ENCODE measurements around the gene MID1IP1.

The MID1IP1 gene

GRCh38 chrX:38799995-38800580 lies 1.2 kb upstream of the MID1IP1 start:
- Histone ChIP-seq H3K4me3 (ENCODE audit: insufficient read depth, low read depth, low read length, poor library complexity, severe bottlenecking) (no peak overlapping the region), H3K27me3 (replicated peaks; ENCODE audit: control insufficient read depth, insufficient read depth, low read length, poor library complexity, severe bottlenecking) (no peaks in the 10 kb centered on the region), H3K27ac (ENCODE audit: insufficient read depth, low read length, poor library complexity, severe bottlenecking) (no peak overlapping the region), H3K36me3 (ENCODE audit: control insufficient read depth, insufficient read depth, low read length) (no peaks in the 10 kb centered on the region), H3K4me1 (ENCODE audit: control insufficient read depth, insufficient read depth, low read length, poor library complexity, severe bottlenecking) (no peaks in the 10 kb centered on the region), H3K9me3 (ENCODE audit: control insufficient read depth, low read length) (no peaks in the 10 kb centered on the region)
- DNase-seq: no peak

- DNase-seq: no peak
- no peaks in the 10 kb centered on the region for H3K36me3 ChIP-seq (ENCODE audit: control insufficient read depth, insufficient read depth, low read length)
- peak overlapping the region; percentile 70 for H3K4me3 ChIP-seq (ENCODE audit: insufficient read depth, low read depth, low read length, poor library complexity, severe bottlenecking)
- H3K27me3 ChIP-seq (replicated peaks; ENCODE audit: control insufficient read depth, insufficient read depth, low read length, poor library complexity, severe bottlenecking): no peaks in the 10 kb centered on the region
- H3K27ac ChIP-seq (ENCODE audit: insufficient read depth, low read length, poor library complexity, severe bottlenecking): peak overlapping the region; percentile 84
- H3K9me3 ChIP-seq (ENCODE audit: control insufficient read depth, low read length): no peaks in the 10 kb centered on the region
- peaks cover 5% of the 10 kb centered on the region for H3K4me1 ChIP-seq (ENCODE audit: control insufficient read depth, insufficient read depth, low read length, poor library complexity, severe bottlenecking)
These were observed 2.0 kb downstream of the MID1IP1 start for GRCh38 chrX:38803243-38803587.

DNA sequence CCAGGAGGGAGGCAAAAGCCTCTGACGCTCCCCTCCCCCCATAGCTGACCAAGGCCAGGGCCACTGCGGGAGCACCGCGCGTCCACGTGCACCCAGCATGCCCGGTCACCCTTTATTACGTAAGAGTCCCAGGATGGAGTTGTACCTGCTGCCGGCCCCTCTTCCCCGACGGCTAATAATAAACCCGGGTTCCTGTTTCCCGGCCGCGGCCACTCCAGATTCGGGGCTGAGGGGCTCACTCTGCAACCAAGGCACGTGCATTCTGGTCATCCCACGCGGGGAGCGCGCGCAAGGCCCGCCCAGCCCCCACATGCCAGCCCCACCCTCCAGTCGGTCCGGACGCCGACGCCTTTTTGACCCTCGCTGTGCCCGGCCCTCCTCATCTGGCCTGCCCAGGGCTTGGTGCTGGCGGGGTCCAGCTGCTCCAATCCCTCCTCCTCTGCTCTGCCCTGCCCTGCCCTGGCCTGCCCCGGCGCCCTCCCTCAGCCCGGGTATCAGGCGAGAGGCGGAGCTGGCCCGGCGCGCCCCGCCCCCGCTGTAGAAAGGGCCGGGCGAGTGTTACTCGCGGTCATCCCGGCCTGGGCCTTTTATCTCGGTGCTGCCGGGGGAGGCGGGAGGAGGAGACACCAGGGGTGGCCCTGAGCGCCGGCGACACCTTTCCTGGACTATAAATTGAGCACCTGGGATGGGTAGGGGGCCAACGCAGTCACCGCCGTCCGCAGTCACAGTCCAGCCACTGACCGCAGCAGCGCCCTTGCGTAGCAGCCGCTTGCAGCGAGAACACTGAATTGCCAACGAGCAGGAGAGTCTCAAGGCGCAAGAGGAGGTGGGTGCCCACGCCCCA lies 2.6 kb downstream of the MID1IP1 start:
- Histone ChIP-seq H3K4me3 (ENCODE audit: insufficient read depth, low read depth, low read length, poor library complexity, severe bottlenecking) (peak overlapping the region; percentile 70), H3K9me3 (ENCODE audit: control insufficient read depth, low read length) (no peaks in the 10 kb centered on the region), H3K27ac (ENCODE audit: insufficient read depth, low read length, poor library complexity, severe bottlenecking) (peak overlapping the region; percentile 84), H3K36me3 (ENCODE audit: control insufficient read depth, insufficient read depth, low read length) (no peaks in the 10 kb centered on the region), H3K27me3 (replicated peaks; ENCODE audit: control insufficient read depth, insufficient read depth, low read length, poor library complexity, severe bottlenecking) (no peaks in the 10 kb centered on the region), H3K4me1 (ENCODE audit: control insufficient read depth, insufficient read depth, low read length, poor library complexity, severe bottlenecking) (peaks cover 8% of the 10 kb centered on the region)
- DNase-seq: peak; percentile 39 to 64 (median 49)

DNA sequence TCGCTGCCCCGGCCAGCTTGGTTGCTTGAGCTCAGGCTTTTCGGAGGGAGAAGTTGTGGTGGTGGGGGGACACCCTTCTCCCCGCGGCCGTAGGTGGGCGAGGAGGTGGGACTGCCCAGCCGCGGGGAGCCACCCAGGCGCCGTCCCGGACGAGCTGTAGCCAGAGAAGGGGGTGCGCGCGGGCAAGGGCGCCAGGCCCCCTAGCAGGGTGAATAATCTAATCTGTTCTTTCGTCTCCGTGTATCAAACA lies 3.1 kb downstream of the MID1IP1 start:
- Histone ChIP-seq H3K4me3 (ENCODE audit: insufficient read depth, low read depth, low read length, poor library complexity, severe bottlenecking) (peak overlapping the region; percentile 70), H3K4me1 (ENCODE audit: control insufficient read depth, insufficient read depth, low read length, poor library complexity, severe bottlenecking) (peaks cover 8% of the 10 kb centered on the region), H3K27ac (ENCODE audit: insufficient read depth, low read length, poor library complexity, severe bottlenecking) (peak overlapping the region; percentile 84), H3K36me3 (ENCODE audit: control insufficient read depth, insufficient read depth, low read length) (no peaks in the 10 kb centered on the region), H3K27me3 (replicated peaks; ENCODE audit: control insufficient read depth, insufficient read depth, low read length, poor library complexity, severe bottlenecking) (no peaks in the 10 kb centered on the region), H3K9me3 (ENCODE audit: control insufficient read depth, low read length) (no peaks in the 10 kb centered on the region)
- DNase-seq: no peak

DNA sequence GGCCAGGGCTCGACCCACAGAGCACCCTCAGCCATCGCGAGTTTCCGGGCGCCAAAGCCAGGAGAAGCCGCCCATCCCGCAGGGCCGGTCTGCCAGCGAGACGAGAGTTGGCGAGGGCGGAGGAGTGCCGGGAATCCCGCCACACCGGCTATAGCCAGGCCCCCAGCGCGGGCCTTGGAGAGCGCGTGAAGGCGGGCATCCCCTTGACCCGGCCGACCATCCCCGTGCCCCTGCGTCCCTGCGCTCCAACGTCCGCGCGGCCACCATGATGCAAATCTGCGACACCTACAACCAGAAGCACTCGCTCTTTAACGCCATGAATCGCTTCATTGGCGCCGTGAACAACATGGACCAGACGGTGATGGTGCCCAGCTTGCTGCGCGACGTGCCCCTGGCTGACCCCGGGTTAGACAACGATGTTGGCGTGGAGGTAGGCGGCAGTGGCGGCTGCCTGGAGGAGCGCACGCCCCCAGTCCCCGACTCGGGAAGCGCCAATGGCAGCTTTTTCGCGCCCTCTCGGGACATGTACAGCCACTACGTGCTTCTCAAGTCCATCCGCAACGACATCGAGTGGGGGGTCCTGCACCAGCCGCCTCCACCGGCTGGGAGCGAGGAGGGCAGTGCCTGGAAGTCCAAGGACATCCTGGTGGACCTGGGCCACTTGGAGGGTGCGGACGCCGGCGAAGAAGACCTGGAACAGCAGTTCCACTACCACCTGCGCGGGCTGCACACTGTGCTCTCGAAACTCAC lies 3.6 kb downstream of the MID1IP1 start:
- no peak for DNase-seq
- peak overlapping the region; percentile 70 for H3K4me3 ChIP-seq (ENCODE audit: insufficient read depth, low read depth, low read length, poor library complexity, severe bottlenecking)

GRCh38 chrX:38805432-38806389 lies 4.5 kb downstream of the MID1IP1 start:
- peak overlapping the region; percentile 70 for H3K4me3 ChIP-seq (ENCODE audit: insufficient read depth, low read depth, low read length, poor library complexity, severe bottlenecking)
- peak; percentile 45 to 56 (median 48) for DNase-seq
- no peaks in the 10 kb centered on the region for H3K36me3 ChIP-seq (ENCODE audit: control insufficient read depth, insufficient read depth, low read length)

More for the DNA sequence above, 3.6 kb downstream of the MID1IP1 start:
- H3K4me1 ChIP-seq (ENCODE audit: control insufficient read depth, insufficient read depth, low read length, poor library complexity, severe bottlenecking): peaks cover 12% of the 10 kb centered on the region
- H3K27ac ChIP-seq (ENCODE audit: insufficient read depth, low read length, poor library complexity, severe bottlenecking): peak overlapping the region; percentile 84
- no peaks in the 10 kb centered on the region for H3K36me3 ChIP-seq (ENCODE audit: control insufficient read depth, insufficient read depth, low read length)
- no peaks in the 10 kb centered on the region for H3K9me3 ChIP-seq (ENCODE audit: control insufficient read depth, low read length)
- no peaks in the 10 kb centered on the region for H3K27me3 ChIP-seq (replicated peaks; ENCODE audit: control insufficient read depth, insufficient read depth, low read length, poor library complexity, severe bottlenecking)

DNA sequence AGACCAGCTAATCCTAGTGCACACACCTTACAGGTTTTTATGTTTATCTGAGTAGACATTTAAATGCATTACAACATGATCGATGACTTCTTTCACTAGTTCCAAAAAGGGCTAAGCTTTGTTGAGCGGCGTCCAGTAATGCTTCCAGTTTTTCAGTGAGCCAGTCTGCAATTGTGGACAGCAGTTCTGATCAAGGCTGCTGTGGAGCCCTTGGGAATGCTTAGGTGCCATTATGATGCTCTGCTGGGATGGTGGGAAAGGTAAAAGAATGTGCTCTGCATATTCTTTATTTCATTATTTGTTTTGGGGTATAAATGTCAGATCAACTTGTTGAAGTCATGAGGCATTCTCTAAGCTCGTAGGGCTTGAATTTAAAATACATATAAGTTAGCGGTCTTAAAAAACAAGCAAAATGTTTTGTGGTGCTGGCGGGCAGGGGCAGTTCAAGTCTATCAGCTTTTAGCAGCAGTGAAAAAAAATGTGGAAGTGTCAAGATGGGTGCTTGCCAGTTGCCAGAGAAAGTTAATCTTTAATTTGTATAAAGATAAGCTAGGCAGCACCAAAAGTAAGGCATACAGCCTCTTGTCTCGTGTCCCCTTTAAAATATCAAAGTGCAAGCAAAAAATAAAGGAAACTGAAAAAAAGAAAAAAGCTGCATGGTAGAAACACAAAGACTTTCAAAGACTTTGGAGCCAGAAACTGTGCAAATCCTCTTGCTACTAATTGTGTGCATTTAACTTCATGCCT lies 5.8 kb downstream of the MID1IP1 start:
- DNase-seq: no peak
- peak overlapping the region; percentile 70 for H3K4me3 ChIP-seq (ENCODE audit: insufficient read depth, low read depth, low read length, poor library complexity, severe bottlenecking)
- peaks cover 20% of the 10 kb centered on the region for H3K4me1 ChIP-seq (ENCODE audit: control insufficient read depth, insufficient read depth, low read length, poor library complexity, severe bottlenecking)
- no peaks in the 10 kb centered on the region for H3K27me3 ChIP-seq (replicated peaks; ENCODE audit: control insufficient read depth, insufficient read depth, low read length, poor library complexity, severe bottlenecking)
- H3K27ac ChIP-seq (ENCODE audit: insufficient read depth, low read length, poor library complexity, severe bottlenecking): peak overlapping the region; percentile 84
- no peaks in the 10 kb centered on the region for H3K9me3 ChIP-seq (ENCODE audit: control insufficient read depth, low read length)
- H3K36me3 ChIP-seq (ENCODE audit: control insufficient read depth, insufficient read depth, low read length): no peaks in the 10 kb centered on the region

More at GRCh38 chrX:38805432-38806389, 4.5 kb downstream of the MID1IP1 start:
- Histone ChIP-seq H3K27me3 (replicated peaks; ENCODE audit: control insufficient read depth, insufficient read depth, low read length, poor library complexity, severe bottlenecking) (no peaks in the 10 kb centered on the region), H3K4me1 (ENCODE audit: control insufficient read depth, insufficient read depth, low read length, poor library complexity, severe bottlenecking) (peaks cover 18% of the 10 kb centered on the region), H3K9me3 (ENCODE audit: control insufficient read depth, low read length) (no peaks in the 10 kb centered on the region), H3K27ac (ENCODE audit: insufficient read depth, low read length, poor library complexity, severe bottlenecking) (peak overlapping the region; percentile 84)

DNA sequence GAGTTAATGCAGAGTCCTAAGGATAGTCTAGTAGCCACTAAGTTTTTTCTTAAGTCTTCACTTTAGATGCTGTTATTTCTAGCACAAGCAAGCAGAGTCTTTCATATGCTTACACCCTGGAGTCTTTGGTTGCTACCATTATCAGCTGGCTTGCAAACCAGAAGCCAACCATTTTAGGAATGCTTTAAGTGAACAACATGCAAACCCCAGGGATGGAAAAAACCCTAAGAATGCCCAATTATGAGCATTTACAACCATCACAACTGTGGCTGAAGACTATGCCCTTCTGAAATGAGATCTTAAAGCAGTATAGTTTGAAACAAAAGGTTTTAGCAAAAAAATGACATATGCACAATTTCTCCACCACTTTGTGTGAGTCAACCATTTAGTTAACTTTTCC lies 6.6 kb downstream of the MID1IP1 start:
- Histone ChIP-seq H3K27ac (ENCODE audit: insufficient read depth, low read length, poor library complexity, severe bottlenecking) (peak overlapping the region; percentile 84), H3K27me3 (replicated peaks; ENCODE audit: control insufficient read depth, insufficient read depth, low read length, poor library complexity, severe bottlenecking) (no peaks in the 10 kb centered on the region), H3K4me1 (ENCODE audit: control insufficient read depth, insufficient read depth, low read length, poor library complexity, severe bottlenecking) (peaks cover 20% of the 10 kb centered on the region), H3K4me3 (ENCODE audit: insufficient read depth, low read depth, low read length, poor library complexity, severe bottlenecking) (no peak overlapping the region), H3K36me3 (ENCODE audit: control insufficient read depth, insufficient read depth, low read length) (no peaks in the 10 kb centered on the region), H3K9me3 (ENCODE audit: control insufficient read depth, low read length) (no peaks in the 10 kb centered on the region)
- DNase-seq: no peak
